ENCODE results near the gene CYLD. TPM values are rescaled to one million over a fixed set of nuclear protein-coding genes. Genes with fewer than 3 reads are reported as not detected.
A peak's percentile ranks its signal among the peaks of the same experiment; 100 is the strongest.

CYLD gene
- total RNA-seq, 2 donors from 2014 or later: 194 to 222 TPM

- no peaks in the 10 kb centered on the region for H3K4me1 Mint-ChIP-seq (ENCODE audit: low read depth)
- peaks cover 8% of the 10 kb centered on the region for H3K27me3 Mint-ChIP-seq (ENCODE audit: low read depth)
- H3K9me3 Mint-ChIP-seq: no peaks in the 10 kb centered on the region
- ATAC-seq (replicated peaks in 1 of 2) (no peak), DNase-seq (no peak)
- no peak overlapping the region for H3K4me3 Mint-ChIP-seq
- no peak overlapping the region for H3K27ac Mint-ChIP-seq
- H3K36me3 Mint-ChIP-seq (ENCODE audit: insufficient read depth in 2 of 2): no peaks in the 10 kb centered on the region
Measured at GRCh38 chr16:50826797-50827316, 85.0 kb downstream of the CYLD start.

- H3K9me3 Mint-ChIP-seq: no peaks in the 10 kb centered on the region
- H3K4me3 Mint-ChIP-seq: no peak overlapping the region
- H3K4me1 Mint-ChIP-seq (ENCODE audit: low read depth): no peaks in the 10 kb centered on the region
- DNase-seq: no peak
- no peak for ATAC-seq (replicated peaks in 1 of 2)
- peaks cover 8% of the 10 kb centered on the region for H3K27me3 Mint-ChIP-seq (ENCODE audit: low read depth)
- no peak overlapping the region for H3K27ac Mint-ChIP-seq
- no peaks in the 10 kb centered on the region for H3K36me3 Mint-ChIP-seq (ENCODE audit: insufficient read depth in 2 of 2)
Measured at GRCh38 chr16:50828164-50828702, 86.3 kb downstream of the CYLD start.

DNA sequence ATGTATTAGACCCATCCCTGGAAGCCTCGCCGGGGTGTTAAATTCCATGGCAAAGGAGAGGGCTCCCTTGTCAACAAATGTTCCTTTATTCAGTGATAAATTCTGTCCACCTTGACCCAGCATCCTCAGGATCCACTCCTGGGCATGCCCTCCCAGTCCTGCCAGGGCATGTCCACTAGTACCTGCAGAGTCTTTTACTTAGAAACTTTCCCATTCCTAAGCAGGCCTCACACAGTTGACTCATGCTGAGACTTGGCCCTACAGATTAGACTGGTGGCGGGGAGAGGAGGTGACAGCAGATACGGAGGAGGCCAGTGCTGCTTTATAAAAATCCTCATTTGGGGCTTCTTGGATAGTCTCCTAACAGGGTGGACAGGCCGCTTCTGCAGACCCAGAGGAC, 88.8 kb downstream of the CYLD start:
- no peaks in the 10 kb centered on the region for H3K36me3 Mint-ChIP-seq (ENCODE audit: insufficient read depth in 2 of 2)
- H3K9me3 Mint-ChIP-seq: no peaks in the 10 kb centered on the region
- no peak overlapping the region for H3K4me3 Mint-ChIP-seq
- no peak for ATAC-seq (replicated peaks in 1 of 2)
- H3K4me1 Mint-ChIP-seq (ENCODE audit: low read depth): no peaks in the 10 kb centered on the region
- H3K27ac Mint-ChIP-seq: no peak overlapping the region
- peaks cover 11% of the 10 kb centered on the region for H3K27me3 Mint-ChIP-seq (ENCODE audit: low read depth)
- DNase-seq: no peak

- H3K4me3 Mint-ChIP-seq: no peak overlapping the region
- H3K4me1 Mint-ChIP-seq (ENCODE audit: low read depth): no peaks in the 10 kb centered on the region
- no peaks in the 10 kb centered on the region for H3K36me3 Mint-ChIP-seq (ENCODE audit: insufficient read depth in 2 of 2)
- H3K27me3 Mint-ChIP-seq (ENCODE audit: low read depth): peaks cover 11% of the 10 kb centered on the region
- H3K9me3 Mint-ChIP-seq: no peaks in the 10 kb centered on the region
- no peak overlapping the region for H3K27ac Mint-ChIP-seq
- ATAC-seq (replicated peaks in 1 of 2): no peak
- no peak for DNase-seq
Measured at GRCh38 chr16:50831751-50832150, 89.9 kb downstream of the CYLD start.

- DNase-seq (no peak), ATAC-seq (replicated peaks in 1 of 2) (no peak)
- no peaks in the 10 kb centered on the region for H3K36me3 Mint-ChIP-seq (ENCODE audit: insufficient read depth in 2 of 2)
- H3K9me3 Mint-ChIP-seq: no peaks in the 10 kb centered on the region
- peaks cover 11% of the 10 kb centered on the region for H3K27me3 Mint-ChIP-seq (ENCODE audit: low read depth)
- H3K4me1 Mint-ChIP-seq (ENCODE audit: low read depth): peaks cover 8% of the 10 kb centered on the region
- H3K4me3 Mint-ChIP-seq: no peak overlapping the region
- no peak overlapping the region for H3K27ac Mint-ChIP-seq
Measured at GRCh38 chr16:50833929-50834328, 92.0 kb downstream of the CYLD start.

- DNase-seq: no peak
- Mint-ChIP-seq H3K36me3 (ENCODE audit: insufficient read depth in 2 of 2) (no peaks in the 10 kb centered on the region), H3K27ac (no peak overlapping the region), H3K4me1 (ENCODE audit: low read depth) (peaks cover 8% of the 10 kb centered on the region), H3K9me3 (no peaks in the 10 kb centered on the region), H3K27me3 (ENCODE audit: low read depth) (peaks cover 11% of the 10 kb centered on the region), H3K4me3 (no peak overlapping the region)
- ATAC-seq (replicated peaks in 1 of 2): no peak
Measured at GRCh38 chr16:50834701-50835100, 92.8 kb downstream of the CYLD start.

- H3K9me3 Mint-ChIP-seq: no peaks in the 10 kb centered on the region
- peaks cover 8% of the 10 kb centered on the region for H3K4me1 Mint-ChIP-seq (ENCODE audit: low read depth)
- ATAC-seq (replicated peaks in 1 of 2) (no peak), DNase-seq (no peak)
- no peak overlapping the region for H3K27ac Mint-ChIP-seq
- H3K27me3 Mint-ChIP-seq (ENCODE audit: low read depth): peaks cover 11% of the 10 kb centered on the region
- H3K36me3 Mint-ChIP-seq (ENCODE audit: insufficient read depth in 2 of 2): no peaks in the 10 kb centered on the region
- no peak overlapping the region for H3K4me3 Mint-ChIP-seq
Measured at GRCh38 chr16:50835358-50836060, 93.6 kb downstream of the CYLD start.

DNA sequence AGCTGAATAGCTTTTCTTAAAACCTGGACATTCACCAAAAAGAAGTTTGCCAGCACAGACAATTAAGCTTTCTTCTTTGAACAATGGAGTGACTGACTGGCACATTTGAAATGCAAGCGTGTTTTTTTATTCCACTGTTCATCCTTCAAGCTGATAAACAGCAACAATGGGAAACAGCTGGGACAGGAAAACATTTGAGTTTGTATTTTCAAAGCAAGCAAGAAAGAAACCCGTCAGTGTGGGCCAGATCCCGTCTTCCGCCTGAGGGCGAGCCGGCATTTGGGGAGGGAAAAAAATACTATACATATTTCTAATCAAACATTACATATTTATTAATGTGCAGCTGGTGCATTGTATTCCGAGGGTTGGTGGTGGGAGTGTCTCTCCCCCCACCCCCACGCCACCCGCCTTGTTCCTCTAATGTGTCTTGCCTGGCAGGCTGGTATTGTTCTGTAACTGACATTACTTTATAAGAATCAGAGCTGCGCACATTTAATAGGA, 94.3 kb downstream of the CYLD start:
- Mint-ChIP-seq H3K4me1 (ENCODE audit: low read depth) (peaks cover 13% of the 10 kb centered on the region), H3K36me3 (ENCODE audit: insufficient read depth in 2 of 2) (no peaks in the 10 kb centered on the region), H3K27ac (no peak overlapping the region), H3K4me3 (no peak overlapping the region), H3K27me3 (ENCODE audit: low read depth) (peaks cover 11% of the 10 kb centered on the region), H3K9me3 (no peaks in the 10 kb centered on the region)
- ATAC-seq (replicated peaks in 1 of 2) (no peak), DNase-seq (no peak)

GRCh38 chr16:50837324-50837723, 95.4 kb downstream of the CYLD start:
- Mint-ChIP-seq H3K4me3 (no peak overlapping the region), H3K27ac (no peak overlapping the region), H3K9me3 (no peaks in the 10 kb centered on the region), H3K4me1 (ENCODE audit: low read depth) (peaks cover 24% of the 10 kb centered on the region), H3K36me3 (ENCODE audit: insufficient read depth in 2 of 2) (no peaks in the 10 kb centered on the region), H3K27me3 (ENCODE audit: low read depth) (peaks cover 16% of the 10 kb centered on the region)
- ATAC-seq (replicated peaks in 1 of 2) (no peak), DNase-seq (no peak)

- no peak for ATAC-seq (replicated peaks in 1 of 2)
- no peak for DNase-seq
- H3K4me1 Mint-ChIP-seq (ENCODE audit: low read depth): peaks cover 32% of the 10 kb centered on the region
- no peak overlapping the region for H3K4me3 Mint-ChIP-seq
- H3K27ac Mint-ChIP-seq: no peak overlapping the region
- peaks cover 22% of the 10 kb centered on the region for H3K27me3 Mint-ChIP-seq (ENCODE audit: low read depth)
- H3K9me3 Mint-ChIP-seq: no peaks in the 10 kb centered on the region
- H3K36me3 Mint-ChIP-seq (ENCODE audit: insufficient read depth in 2 of 2): no peaks in the 10 kb centered on the region
Measured at GRCh38 chr16:50838165-50838564, 96.3 kb downstream of the CYLD start.

DNA sequence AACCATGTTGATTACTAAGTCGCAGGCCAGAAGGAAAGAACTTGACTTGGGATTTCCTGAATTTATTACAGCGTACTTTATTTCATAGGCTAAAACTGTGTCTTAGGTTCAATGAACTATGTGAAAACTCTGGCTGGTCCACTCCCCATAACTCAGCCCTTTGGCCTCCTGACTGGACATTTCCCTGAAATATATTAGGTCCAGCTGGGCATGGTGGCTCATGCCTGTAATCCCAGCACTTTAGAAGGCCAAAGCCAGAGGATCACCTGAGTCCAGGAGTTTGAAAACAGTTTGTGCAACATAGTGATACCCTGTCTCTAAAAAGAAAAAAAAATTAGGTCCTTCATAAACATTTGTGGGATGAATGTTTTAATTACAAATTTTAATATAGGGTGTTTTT, 97.0 kb downstream of the CYLD start:
- Mint-ChIP-seq H3K27me3 (ENCODE audit: low read depth) (peaks cover 27% of the 10 kb centered on the region), H3K36me3 (ENCODE audit: insufficient read depth in 2 of 2) (no peaks in the 10 kb centered on the region), H3K4me3 (no peak overlapping the region), H3K27ac (no peak overlapping the region), H3K4me1 (ENCODE audit: low read depth) (peaks cover 32% of the 10 kb centered on the region), H3K9me3 (no peaks in the 10 kb centered on the region)
- no peak for ATAC-seq (replicated peaks in 1 of 2)
- DNase-seq: no peak

DNA sequence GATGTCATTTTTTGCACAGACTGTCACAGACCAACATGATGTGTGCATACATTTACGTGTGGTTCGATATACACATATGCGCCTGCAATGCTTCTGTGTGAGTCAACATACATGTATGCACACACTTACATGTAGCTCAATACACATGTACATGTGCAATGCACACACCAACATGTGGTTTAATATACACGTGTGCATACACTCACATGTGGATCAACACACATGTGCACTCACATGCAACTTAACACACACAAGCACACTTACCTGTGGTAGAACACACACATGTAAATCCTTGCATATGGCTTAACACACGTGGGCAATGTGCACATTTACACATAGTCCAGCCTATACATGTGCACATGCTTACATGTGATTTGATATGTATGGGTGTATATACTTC, 97.5 kb downstream of the CYLD start:
- peaks cover 32% of the 10 kb centered on the region for H3K4me1 Mint-ChIP-seq (ENCODE audit: low read depth)
- H3K9me3 Mint-ChIP-seq: no peaks in the 10 kb centered on the region
- no peak overlapping the region for H3K27ac Mint-ChIP-seq
- no peak for DNase-seq
- H3K36me3 Mint-ChIP-seq (ENCODE audit: insufficient read depth in 2 of 2): no peaks in the 10 kb centered on the region
- peaks cover 22% of the 10 kb centered on the region for H3K27me3 Mint-ChIP-seq (ENCODE audit: low read depth)
- no peak overlapping the region for H3K4me3 Mint-ChIP-seq
- no peak for ATAC-seq (replicated peaks in 1 of 2)

DNA sequence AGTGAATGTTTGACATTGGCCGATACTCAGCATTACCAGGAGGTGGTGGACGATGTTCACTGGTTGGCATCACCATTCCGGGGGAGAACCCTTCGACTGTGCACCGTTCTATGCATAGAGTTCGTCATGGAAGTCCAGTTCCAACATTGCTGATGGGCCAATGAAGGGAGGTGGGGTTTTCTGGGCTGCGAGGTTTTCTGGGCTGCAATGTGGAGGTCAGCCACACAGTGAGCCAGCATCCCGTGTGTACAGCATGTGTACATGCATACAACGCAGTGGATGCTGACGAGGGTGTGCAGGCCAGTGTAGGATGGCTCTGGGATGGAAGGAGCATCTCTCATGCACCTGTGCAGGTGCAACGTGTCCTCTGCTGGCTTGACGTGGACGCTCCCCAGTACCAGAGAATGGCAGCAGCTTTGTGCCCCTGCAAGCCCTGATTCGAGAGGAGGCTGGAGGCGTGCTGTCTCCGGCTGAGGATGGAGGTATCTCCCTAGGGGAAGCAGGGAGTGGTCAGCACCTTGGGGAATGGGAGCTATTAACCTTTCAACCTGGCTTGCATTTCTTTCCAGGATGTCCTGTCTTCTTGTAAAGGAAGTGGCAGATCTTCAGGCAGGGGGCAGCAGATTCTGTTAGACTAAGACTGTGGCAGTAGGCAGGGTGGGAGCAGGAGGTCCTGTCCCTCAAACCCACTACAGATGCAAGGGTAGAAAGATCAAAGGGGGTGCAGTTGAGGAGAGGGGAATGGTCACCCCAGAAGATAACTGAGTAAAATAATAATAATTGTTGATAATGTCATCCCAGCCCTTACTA, 98.2 kb downstream of the CYLD start:
- Mint-ChIP-seq H3K4me3 (peak overlapping the region; percentile 48 to 68), H3K36me3 (ENCODE audit: insufficient read depth in 2 of 2) (no peaks in the 10 kb centered on the region), H3K4me1 (ENCODE audit: low read depth) (peaks cover 32% of the 10 kb centered on the region), H3K9me3 (no peaks in the 10 kb centered on the region), H3K27ac (no peak overlapping the region), H3K27me3 (ENCODE audit: low read depth) (peaks cover 22% of the 10 kb centered on the region)
- ATAC-seq (replicated peaks in 1 of 2) (no peak), DNase-seq (no peak)
